A549 treated with DMSO at 1 μM for 4 hours (cell line): ENCODE data around the gene SRPRB. TPM values are rescaled to one million over a fixed set of nuclear protein-coding genes. Genes with fewer than 3 reads are reported as not detected.

Source experiments
- total RNA-seq: library from RNA; stranded (reverse); fragments of 200-300 nt; extraction: Qiagen RNA extraction; gene quantifications from 5 replicates; pipeline ENCODE4 v1.2.3, GENCODE V29; 2022; ENCODE audit warnings: low read depth

The SRPRB gene, protein sequence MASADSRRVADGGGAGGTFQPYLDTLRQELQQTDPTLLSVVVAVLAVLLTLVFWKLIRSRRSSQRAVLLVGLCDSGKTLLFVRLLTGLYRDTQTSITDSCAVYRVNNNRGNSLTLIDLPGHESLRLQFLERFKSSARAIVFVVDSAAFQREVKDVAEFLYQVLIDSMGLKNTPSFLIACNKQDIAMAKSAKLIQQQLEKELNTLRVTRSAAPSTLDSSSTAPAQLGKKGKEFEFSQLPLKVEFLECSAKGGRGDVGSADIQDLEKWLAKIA
- 53.9 to 64.1 TPM (median 58.1 TPM) in 5 replicates for total RNA-seq

GRCh38 chr3:133805702-133806475 lies at the start of gene SRPRB:
SRPRB (plus strand) TSS chr3:133805815; CDS start chr3:133805849, 34 bp downstream.

Other genes starting within 250 kb of the SRPRB start
- 113 to 131 TPM (median 126 TPM) in 5 replicates for gene CDV3, start 232.1 kb upstream of the SRPRB start, total RNA-seq
- gene TOPBP1, start 143.9 kb upstream of the SRPRB start, total RNA-seq: 25.9 to 31.2 TPM (median 27.9 TPM) in 5 replicates
- 0.68 to 1.4 TPM (median 0.83 TPM) in 5 replicates for gene TF, start 59.4 kb upstream of the SRPRB start, total RNA-seq
- 1.5 to 2.4 TPM (median 1.7 TPM) in 5 replicates for gene RAB6B, start 90.1 kb downstream of the SRPRB start, total RNA-seq
- 0.06 TPM in 1 of 5 replicates, not detected in the others for gene SLCO2A1, start 224.1 kb downstream of the SRPRB start, total RNA-seq